ENCODE results near the gene YIPF5.
A peak's percentile ranks its signal among the peaks of the same experiment; 100 is the strongest.

The YIPF5 gene

DNA sequence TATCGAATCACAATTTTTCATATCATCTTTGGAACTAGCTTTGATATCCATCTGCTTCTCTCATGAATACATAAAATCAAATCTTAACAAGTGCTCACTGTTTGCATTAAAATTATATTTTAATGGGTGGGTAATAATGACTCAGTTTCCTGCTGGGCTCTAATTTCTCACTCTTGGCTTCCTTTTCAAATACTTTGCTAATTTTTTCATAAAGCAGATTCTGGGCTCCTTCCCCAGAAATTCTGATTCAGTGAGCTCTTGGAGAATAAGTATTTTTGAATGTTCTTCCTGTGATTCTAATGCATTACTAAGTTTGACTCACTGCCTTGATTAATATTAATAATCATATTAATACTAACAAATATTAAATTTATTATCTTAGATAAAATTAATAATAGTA lies 48.9 kb downstream of the YIPF5 start:
- DNase-seq: no peak

DNA sequence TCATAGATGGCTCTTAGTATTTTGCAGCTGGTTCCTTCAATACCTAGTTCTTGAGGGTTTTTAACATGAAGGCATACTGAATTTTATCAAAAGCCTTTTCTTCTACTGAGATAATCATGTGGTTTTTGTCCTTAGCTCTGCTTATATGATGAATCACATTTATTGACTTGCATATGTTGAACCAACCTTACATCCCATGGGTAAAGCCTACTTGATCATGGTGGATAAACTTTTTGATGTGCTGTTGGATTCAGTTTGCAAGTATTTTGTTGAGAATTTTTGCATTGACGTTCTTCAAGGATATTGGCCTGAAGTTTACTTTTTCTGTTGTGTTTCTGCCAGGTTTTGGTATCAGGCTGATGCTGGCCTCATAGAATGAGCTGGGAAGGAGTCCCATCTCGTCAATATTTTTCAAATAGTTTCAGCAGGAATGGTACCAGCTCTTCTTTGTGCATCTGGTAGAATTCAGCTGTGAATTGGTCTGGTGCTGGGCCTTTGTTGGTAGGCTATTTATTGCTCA lies 49.7 kb downstream of the YIPF5 start:
- no peak for DNase-seq

DNA sequence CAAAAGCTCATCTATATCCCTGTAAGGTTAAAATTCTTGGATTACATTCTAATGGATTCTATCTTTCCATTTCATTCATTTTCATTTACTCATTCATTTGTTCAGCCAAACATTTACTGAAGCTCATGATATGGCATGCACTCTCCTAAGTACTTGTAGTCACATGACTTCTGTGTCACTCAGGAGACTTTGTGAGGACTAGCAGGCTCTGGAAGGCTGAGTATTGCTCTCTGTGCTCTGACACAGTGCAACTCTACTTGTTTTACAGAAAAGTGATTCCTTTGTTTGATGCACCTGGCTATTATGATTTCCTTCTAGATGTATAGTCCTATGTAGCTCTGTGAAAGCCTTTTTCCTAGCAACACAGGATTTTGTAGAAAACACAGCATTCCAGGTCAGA lies 53.0 kb downstream of the YIPF5 start:
- DNase-seq: peak; percentile 29

DNA sequence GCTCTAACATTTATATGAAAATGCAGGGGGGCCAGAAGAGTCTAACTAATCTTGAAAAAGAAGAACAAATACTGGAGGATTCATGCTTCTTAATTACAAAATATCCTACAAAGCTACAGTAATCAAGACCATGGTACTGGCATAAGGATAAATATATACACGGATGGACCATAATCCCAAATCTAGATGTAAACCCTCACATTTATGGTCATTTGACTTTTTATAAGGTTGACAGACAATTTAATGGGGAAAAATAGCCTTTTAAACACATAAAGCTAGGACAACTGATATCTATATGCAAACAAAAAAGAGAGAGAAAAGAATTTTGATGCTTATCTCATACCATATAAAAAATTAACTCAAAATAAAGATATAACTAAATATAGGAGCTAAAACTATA lies 55.9 kb downstream of the YIPF5 start:
- DNase-seq: no peak
